Ovary (tissue), 9 donors: ENCODE measurements around the gene CEP112. TPM values are rescaled to one million over a fixed set of nuclear protein-coding genes. Genes with fewer than 3 reads are reported as not detected.

ENCODE experiments used
- DNase-seq, 5 donors: peaks; one replicate each; pipeline ENCODE4 v3.0.0-alpha.2; 2019 to 2020
- H3K27ac ChIP-seq, 2 donors: fragments of 200-600 bp; one replicate each; pipeline versions ENCODE4 v1.5.1 to v1.8.0; 2019 to 2022
- H3K27me3 ChIP-seq: fragments of 200-600 bp; one replicate; pipeline ENCODE4 v1.8.0; 2022
- H3K36me3 ChIP-seq: fragments of 200-600 bp; sonication (generic); one replicate; pipeline ENCODE4 v1.5.1; 2019
- H3K4me1 ChIP-seq: one replicate; pipeline ENCODE4 v1.8.1; 2013; ENCODE audit warnings: mild to moderate bottlenecking, moderate library complexity; ENCODE audit not compliant: insufficient read depth
- H3K4me3 ChIP-seq: fragments of 200-600 bp; sonication (generic); one replicate; pipeline ENCODE4 v1.5.1; 2017
- H3K9me3 ChIP-seq, 2 donors: fragments of 200-600 bp in 1 of 2; sonication (generic) in 1 of 2; one replicate each; pipeline versions ENCODE4 v1.5.1 to v1.8.1; 2013 to 2019; ENCODE audit warnings: mild to moderate bottlenecking in 1 of 2, moderate library complexity in 1 of 2
- EP300 ChIP-seq: sonication (generic); formaldehyde crosslinking; IDR thresholded peaks from one replicate; pipeline ENCODE4 v1.6.1; 2017; ENCODE audit warnings: antibody characterized with exemption
- POLR2A ChIP-seq: fragments of 450-650 bp; IDR thresholded peaks from one replicate; pipeline ENCODE4 v1.6.1; 2017; ENCODE audit warnings: antibody characterized with exemption, mild to moderate bottlenecking, moderate library complexity
- WGBS, 3 donors: extraction: QIAGEN DNeasy Blood & Tissue Kit in 1 of 3; methylation state at CpG; one replicate each; pipeline versions ENCODE4 v1.1.5 to v1.1.7; 2013 to 2017; 5-methylcytosine and 5-hydroxymethylcytosine counted together
- intact Hi-C, 4 donors: fragments of 100-400 bp; cut with DNase I; formaldehyde crosslinking; loops; one replicate each; pipeline versions ENCODE4 v1.11.0 to v1.15.1; 2022 to 2023
- polyA plus RNA-seq, 2 donors: library from polyadenylated mRNA; stranded (reverse); fragments of 200-250 nt in 1 of 2; fragments of 350-450 nt in 1 of 2; fragmentation: Illumina TruSeq in 1 of 2; extraction: RNeasy Lipid Tissue Mini Kit (QIAGEN cat#74804) in 1 of 2; gene quantifications; one replicate each; pipeline ENCODE4 v1.2.3, GENCODE V29; 2013 to 2014
- total RNA-seq, 7 donors: library from RNA; depleted of rRNA in 2 of 7; stranded (reverse); fragments of >200 nt in 2 of 7; fragmentation: NEBNext Ultra II Directional in 3 of 7; extraction: Animal tissue kit (Norgen Biotek cat#: 25700) in 3 of 7; gene quantifications; one replicate each; pipeline versions ENCODE4 v1.1.0 to v1.2.4, GENCODE V29; 2016 to 2023
- TF ChIP-seq, protein P1 (sequence below), 3 donors: fragments of 450-650 bp in 2 of 3; fragments of 200-600 bp in 1 of 3; IDR thresholded peaks; one replicate each; pipeline versions ENCODE4 v1.5.1 to v1.8.0; 2016 to 2022; ENCODE audit warnings: antibody characterized with exemption in 3 of 3, mild to moderate bottlenecking in 1 of 3
- donor health status: DM: no; HTN: no; CAD: no; lungs with moderate emphysema.
- donor health status: DM: no; HTN: no; CAD: no.
- donor health status: Bipolar disorder and iron deficiency.
- donor health status: DM: yes; HTN: yes; CAD: no.
- donor health status: DM: no; HTN: no; CAD: no.
- donor health status: DM: yes; HTN: yes; CAD: no.

Gene CEP112
- total and polyA plus RNA-seq, 9 donors, result 9.3 to 25.5 (median 16.9) TPM

DNA sequence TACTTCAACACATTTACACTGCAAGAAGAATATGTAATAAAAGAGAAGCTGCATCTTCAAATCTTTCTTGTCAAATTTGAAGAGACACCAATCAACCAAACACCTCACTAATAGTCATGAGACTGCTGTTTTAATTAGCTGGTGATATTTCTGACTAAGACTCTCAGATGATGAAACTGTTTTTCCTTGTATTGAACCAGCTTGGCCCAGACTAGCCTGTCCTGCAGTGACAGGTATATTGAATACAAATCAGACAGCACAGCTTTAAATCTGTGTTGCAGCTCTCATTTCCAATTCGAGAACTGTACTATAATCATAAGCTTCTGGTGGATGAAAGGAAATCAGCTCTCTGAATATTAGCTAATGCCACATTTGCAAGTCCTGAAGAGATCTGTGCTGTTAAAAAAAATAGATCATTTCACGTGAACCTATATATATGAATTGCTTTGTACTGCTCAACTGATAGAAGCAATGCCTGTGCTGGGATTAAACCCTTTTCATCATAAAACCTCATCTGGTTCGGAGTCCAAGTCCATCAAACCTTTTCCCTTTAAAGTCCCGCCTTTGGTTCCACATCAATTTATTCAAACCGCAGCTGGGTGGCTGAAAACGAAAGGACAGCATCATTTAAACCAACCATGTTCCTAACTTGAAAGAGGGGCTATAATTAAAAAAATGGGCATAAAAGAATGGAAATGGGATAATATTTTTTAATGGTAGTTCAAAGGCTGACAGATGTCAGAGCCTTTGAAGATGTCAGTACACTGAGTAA, 306.2 kb downstream of the CEP112 start:
- TF ChIP-seq, protein P1, sequence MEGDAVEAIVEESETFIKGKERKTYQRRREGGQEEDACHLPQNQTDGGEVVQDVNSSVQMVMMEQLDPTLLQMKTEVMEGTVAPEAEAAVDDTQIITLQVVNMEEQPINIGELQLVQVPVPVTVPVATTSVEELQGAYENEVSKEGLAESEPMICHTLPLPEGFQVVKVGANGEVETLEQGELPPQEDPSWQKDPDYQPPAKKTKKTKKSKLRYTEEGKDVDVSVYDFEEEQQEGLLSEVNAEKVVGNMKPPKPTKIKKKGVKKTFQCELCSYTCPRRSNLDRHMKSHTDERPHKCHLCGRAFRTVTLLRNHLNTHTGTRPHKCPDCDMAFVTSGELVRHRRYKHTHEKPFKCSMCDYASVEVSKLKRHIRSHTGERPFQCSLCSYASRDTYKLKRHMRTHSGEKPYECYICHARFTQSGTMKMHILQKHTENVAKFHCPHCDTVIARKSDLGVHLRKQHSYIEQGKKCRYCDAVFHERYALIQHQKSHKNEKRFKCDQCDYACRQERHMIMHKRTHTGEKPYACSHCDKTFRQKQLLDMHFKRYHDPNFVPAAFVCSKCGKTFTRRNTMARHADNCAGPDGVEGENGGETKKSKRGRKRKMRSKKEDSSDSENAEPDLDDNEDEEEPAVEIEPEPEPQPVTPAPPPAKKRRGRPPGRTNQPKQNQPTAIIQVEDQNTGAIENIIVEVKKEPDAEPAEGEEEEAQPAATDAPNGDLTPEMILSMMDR (IDR thresholded peaks at IDR 0.05), result no peak
- TF ChIP-seq POLR2A, result no peak
- no peak for DNase-seq
- intact Hi-C loops, result no loop called here

DNA sequence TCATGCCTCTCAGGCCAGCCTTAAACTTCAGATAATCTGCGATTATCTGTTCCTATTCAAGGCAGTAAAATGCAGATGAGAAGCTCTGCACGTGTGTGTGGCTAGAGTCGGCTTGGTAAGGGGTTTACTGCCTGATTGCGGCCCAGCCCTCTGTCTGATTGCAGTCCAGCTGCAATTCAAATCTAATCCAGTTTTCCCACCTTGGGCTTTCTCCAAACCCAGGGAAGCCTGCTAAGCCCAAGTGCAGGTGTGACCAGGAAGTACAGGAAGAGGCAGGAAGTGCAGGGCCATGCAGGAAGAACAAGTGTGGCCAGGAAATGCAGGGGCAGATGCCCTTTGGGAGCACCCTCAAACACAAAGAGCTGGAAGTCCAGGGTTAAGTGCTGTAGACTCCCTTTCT, 314.9 kb downstream of the CEP112 start:
- H3K36me3 ChIP-seq, result no peaks in the 10 kb centered on the region
- TF ChIP-seq EP300 (no peak), POLR2A (no peak)
- TF ChIP-seq, protein P1 (IDR thresholded peaks at IDR 0.05), result no peak
- H3K27me3 ChIP-seq, result no peaks in the 10 kb centered on the region
- intact Hi-C loops, result loop anchor here in 1 of 4 donors (10.0 kb wide), 1 partner anchor 52 kb away; no protein-coding TSS in a partner anchor
- WGBS, 3 donors, result 72 to 77% (median 72%) methylated on average over 4 of the region's 4 CpGs
- peaks cover 0 to 7% of the 10 kb centered on the region in 2 donors for H3K9me3 ChIP-seq
- H3K4me1 ChIP-seq, result no peaks in the 10 kb centered on the region
- H3K4me3 ChIP-seq, result no peak overlapping the region
- H3K27ac ChIP-seq, result no peak overlapping the region
- no peak for DNase-seq

More for the DNA sequence above, 306.2 kb downstream of the CEP112 start:
- WGBS, 3 donors, result 71 to 83% (median 78%) methylated on average over 6 of the region's 6 CpGs
- no peaks in the 10 kb centered on the region for H3K27me3 ChIP-seq
- no peaks in the 10 kb centered on the region for H3K9me3 ChIP-seq
- no peak overlapping the region for H3K4me3 ChIP-seq
- no peaks in the 10 kb centered on the region for H3K4me1 ChIP-seq
- no peaks in the 10 kb centered on the region for H3K36me3 ChIP-seq
- no peak overlapping the region for H3K27ac ChIP-seq

DNA sequence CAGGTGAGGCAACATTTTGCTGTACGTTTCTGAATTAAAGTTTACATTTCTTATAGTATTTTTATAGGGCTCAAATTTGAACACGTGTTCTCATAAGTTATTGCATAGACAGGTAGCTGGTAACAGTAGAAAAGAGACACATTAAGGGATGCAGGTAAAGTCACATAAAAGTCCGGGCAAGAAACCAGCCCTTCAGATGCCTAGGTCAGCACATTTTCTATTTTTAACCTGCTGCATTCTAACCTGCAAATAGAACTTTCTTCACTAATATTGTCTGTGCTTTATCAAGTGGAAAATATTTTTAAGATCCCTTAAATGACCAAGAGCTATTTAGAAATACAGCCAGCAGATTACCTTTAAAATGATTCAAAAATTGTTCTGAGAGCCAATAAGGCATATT, 323.1 kb downstream of the CEP112 start:
- H3K36me3 ChIP-seq, result no peaks in the 10 kb centered on the region
- no peak overlapping the region for H3K4me3 ChIP-seq
- DNase-seq, result no peak
- H3K9me3 ChIP-seq, result no peaks in the 10 kb centered on the region
- TF ChIP-seq EP300, result no peak
- TF ChIP-seq, protein P1 (IDR thresholded peaks at IDR 0.05), result no peak
- no peak for TF ChIP-seq POLR2A
- no peaks in the 10 kb centered on the region for H3K27me3 ChIP-seq
- 58 to 90% (median 65%) methylated on average over 3 of the region's 3 CpGs for WGBS, 3 donors
- no peak overlapping the region for H3K27ac ChIP-seq
- intact Hi-C loops, result no loop called here
- H3K4me1 ChIP-seq, result no peaks in the 10 kb centered on the region

DNA sequence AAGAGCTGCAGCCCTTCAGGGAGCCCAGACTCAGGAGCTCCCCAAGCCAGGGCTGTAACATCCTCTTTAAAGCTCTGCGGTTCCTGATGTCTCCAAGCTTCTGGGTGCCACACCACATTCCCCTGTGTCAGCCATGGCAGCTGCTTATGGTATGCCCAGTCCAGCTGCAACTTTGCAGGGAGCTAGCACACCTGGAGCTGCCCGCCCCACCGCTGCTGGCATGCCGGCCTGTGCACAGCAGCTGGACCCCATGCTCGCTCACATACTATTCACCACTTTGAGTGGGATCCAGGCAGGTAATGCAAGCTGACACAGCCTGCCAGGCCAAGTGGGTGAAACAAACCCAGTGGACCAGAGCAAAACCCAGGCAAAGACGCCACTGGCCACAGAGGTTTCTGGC, 324.9 kb downstream of the CEP112 start:
- Histone ChIP-seq H3K4me1 (no peaks in the 10 kb centered on the region), H3K27ac (no peak overlapping the region), H3K9me3 (no peaks in the 10 kb centered on the region), H3K4me3 (no peak overlapping the region), H3K27me3 (no peaks in the 10 kb centered on the region), H3K36me3 (no peaks in the 10 kb centered on the region)
- WGBS, 3 donors, result 87 to 97% (median 91%) methylated on average over 6 of the region's 6 CpGs
- no peak for TF ChIP-seq POLR2A
- TF ChIP-seq, protein P1 (IDR thresholded peaks at IDR 0.05), result no peak
- TF ChIP-seq EP300, result no peak
- DNase-seq, result no peak
- intact Hi-C loops, result no loop called here
